ENCODE data around the gene TNIP2.

Gene TNIP2

DNA sequence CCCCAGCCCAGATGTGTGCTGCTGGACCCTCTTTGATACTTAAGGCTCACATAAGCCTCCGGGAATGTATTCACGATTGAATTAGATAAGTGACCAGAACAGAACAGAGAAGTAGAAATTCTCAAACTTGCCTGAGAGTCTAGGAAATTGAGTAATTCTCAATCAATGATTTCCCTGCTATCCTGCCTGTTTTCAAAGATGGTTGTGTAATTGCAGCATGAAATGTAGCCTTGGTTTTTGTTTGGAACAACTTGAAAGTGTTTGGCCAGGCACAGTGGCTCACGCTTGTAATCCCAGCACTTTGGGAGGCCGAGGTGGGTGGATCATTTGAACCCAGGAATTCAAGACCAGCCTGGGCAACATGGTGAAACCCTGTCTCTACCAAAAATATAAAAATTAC, 41.2 kb downstream of the TNIP2 start:
- no peak for DNase-seq

- peak; percentile 9 for DNase-seq
Measured at GRCh38 chr4:2714061-2714770, 41.9 kb downstream of the TNIP2 start.

- DNase-seq: no peak
Measured at GRCh38 chr4:2713337-2713736, 42.8 kb downstream of the TNIP2 start.

DNA sequence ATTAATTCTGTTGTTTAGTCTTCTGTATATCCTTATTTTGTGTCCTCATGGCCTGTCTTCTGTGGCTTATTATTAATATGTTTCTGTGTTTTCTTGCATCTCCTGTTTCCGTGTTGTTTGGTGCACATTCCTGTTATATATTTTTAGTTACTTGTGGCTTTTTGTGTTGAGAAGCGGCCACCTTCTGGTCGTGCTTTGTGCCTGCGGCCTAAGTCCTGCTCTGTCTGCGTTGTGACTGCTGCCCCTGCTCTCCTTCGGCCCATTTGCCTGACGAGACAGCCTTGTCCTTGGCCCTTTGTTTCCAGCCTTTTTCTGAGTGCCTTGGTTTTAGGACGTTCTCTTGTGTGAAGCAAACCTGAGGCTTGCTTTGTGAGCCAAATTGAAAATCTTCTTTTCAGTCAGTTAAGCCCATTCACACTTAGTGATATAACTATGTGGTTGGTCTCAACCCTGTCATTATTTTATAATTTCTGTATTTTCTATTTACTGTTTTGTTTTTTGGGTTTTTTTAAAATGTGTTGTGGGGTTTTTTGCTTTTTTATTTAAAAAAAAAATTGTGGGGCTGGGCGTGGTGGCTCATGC, 43.8 kb downstream of the TNIP2 start:
- DNase-seq: no peak

DNA sequence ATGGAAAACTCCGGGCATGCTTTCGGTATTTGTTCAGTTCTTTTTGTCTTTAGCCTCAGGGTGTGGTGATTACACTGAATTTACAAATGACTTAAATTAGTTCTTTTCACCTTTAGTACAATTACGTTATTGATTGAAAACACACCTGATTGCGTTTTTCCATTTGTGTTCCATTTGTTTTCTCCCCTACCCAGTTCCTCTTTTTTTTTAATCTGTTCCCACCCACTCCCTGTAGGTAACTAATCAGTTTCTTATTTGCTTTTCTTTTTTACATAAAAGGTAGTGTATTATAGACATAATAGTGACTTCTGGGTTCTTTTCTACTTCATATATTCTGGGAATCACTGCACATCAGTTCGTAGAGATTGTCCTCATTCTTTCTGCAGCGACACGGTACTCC, 53.4 kb downstream of the TNIP2 start:
- DNase-seq: no peak

GRCh38 chr4:2702361-2702760, 53.8 kb downstream of the TNIP2 start:
- DNase-seq: no peak

- DNase-seq: no peak
Measured at GRCh38 chr4:2700031-2700430, 56.1 kb downstream of the TNIP2 start.

DNA sequence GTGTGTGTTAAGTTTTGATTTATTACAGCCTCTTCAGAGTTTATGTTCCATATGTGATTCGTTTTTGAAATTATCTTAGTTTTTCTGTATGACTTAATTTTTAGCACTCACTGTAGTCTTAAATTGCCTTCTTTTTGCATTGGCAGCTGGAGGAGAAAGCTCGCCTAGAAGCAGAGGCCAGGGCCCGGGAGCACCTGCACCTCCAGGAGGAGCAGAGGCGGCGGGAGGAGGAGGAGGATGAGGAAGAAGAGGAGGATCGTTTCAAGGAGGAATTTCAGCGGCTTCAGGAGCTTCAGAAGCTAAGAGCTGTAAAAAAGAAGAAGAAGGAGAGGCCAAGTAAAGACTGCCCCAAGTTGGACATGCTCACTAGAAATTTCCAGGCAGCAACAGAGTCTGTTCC, 56.6 kb downstream of the TNIP2 start:
- no peak for DNase-seq

- DNase-seq: no peak
Measured at GRCh38 chr4:2698951-2699505, 57.1 kb downstream of the TNIP2 start.

GRCh38 chr4:2698504-2698903, 57.6 kb downstream of the TNIP2 start:
- DNase-seq: no peak

- no peak for DNase-seq
Measured at GRCh38 chr4:2697995-2698414, 58.1 kb downstream of the TNIP2 start.

GRCh38 chr4:2696423-2696822, 59.7 kb downstream of the TNIP2 start:
- DNase-seq: peak; percentile 74

- DNase-seq: no peak
Measured at GRCh38 chr4:2695346-2696060, 60.6 kb downstream of the TNIP2 start.

DNA sequence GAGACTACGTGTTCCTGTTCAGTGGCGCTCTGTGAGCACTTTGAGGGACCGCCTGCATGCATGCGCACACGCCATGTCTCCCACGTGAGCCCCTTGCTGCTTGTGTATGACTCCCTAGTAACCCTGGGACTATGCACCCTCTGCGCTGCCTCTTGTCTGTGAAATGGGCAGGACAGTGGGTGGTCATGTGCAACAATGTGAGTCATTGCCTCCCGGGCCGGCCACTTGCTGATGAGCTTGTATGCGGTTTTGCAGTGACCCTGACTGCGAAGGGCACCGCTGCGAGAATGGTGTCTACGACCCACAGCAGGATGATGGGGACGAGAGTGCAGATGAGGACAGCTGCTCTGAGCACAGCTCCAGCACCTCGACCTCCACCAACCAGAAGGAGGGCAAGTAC, 61.4 kb downstream of the TNIP2 start:
- DNase-seq: no peak

DNA sequence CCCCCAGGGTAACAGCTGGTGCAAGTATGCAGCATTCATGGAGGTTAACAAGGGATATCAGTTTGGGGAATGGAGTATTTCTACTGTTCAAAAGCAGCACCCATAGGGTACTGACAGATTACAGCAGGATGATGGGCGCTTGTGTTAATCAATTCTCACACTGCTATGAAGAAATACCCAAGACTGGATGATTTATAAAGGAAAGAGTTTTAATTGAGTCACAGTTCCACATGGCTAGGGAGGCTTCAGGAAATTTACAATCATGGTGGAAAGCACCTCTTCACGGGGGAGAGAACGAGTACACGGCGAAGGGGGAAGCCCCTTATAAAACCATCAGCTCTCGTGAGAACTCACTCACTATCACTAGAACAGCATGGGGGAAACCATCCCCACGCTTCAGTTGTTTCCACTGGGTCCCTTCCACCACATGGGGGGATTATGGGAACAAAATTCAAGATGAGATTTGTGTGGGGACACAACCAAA, 64.1 kb downstream of the TNIP2 start:
- DNase-seq: no peak
